ENCODE measurements around the gene ITPA.

The ITPA gene

DNA sequence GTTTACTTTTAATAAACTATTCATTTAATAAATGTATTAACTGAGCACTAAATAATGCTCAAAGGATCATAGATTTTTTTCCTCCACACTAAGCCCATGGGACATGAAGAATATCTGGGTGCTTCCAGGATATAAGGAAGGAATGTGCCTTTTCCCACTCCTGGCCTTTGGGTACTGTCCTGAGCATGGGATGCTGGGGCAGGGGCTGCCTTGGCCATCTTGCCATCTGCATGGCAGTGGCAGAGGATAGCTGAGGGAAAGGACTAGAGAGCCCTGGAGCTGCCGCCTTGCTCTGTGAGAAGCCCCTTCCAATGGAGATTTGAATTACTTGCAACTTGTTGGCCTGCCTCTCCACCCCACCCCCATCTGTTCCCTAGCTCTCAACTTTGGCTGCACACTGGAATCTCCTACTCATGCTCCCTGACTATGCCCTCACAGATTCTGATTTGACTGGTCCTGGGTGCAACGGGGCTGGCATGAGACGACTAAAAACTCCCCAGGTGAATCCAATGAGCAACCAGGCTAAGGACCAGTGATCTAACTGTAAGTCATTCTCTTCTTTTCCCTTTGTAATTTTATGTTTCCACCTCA, 20.4 kb upstream of the ITPA start:
- no peak overlapping the region for H3K27ac ChIP-seq (ENCODE audit: low read length)
- TF ChIP-seq, protein P1, sequence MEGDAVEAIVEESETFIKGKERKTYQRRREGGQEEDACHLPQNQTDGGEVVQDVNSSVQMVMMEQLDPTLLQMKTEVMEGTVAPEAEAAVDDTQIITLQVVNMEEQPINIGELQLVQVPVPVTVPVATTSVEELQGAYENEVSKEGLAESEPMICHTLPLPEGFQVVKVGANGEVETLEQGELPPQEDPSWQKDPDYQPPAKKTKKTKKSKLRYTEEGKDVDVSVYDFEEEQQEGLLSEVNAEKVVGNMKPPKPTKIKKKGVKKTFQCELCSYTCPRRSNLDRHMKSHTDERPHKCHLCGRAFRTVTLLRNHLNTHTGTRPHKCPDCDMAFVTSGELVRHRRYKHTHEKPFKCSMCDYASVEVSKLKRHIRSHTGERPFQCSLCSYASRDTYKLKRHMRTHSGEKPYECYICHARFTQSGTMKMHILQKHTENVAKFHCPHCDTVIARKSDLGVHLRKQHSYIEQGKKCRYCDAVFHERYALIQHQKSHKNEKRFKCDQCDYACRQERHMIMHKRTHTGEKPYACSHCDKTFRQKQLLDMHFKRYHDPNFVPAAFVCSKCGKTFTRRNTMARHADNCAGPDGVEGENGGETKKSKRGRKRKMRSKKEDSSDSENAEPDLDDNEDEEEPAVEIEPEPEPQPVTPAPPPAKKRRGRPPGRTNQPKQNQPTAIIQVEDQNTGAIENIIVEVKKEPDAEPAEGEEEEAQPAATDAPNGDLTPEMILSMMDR (IDR thresholded peaks at IDR 0.05; ENCODE audit: borderline replicate concordance, extremely low read depth, low read length, poor library complexity, severe bottlenecking): no peak
- TF ChIP-seq EZH2 (IDR thresholded peaks at IDR 0.05; ENCODE audit: borderline replicate concordance, low read depth, low read length, severe bottlenecking): no peak
- DNase-seq: no peak

DNA sequence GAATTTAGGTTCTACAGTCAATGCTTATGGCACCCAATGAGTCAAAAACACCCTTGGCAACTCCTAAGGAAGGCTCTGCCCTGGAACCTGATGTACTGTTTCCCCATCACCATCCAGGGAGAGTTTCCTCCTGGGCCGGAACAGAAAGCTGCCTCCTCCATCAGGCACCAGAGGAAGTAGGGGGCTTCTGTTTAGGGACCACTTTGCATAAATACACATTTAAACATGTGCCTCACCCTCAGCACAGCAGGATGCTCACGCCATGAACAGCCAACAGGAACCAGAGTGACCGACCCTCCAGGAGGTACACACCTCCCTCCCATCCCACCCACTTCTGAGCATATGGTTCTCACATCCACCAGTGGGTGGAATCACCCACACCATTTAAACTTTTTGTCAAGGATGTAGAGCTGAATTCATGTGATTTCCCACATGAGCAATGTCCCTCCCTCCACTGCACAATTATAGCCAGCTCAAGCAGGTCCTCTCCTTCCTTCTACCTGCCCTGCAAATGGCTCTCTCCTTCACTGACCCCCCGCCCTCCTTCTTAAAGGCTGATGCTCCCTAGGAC, 19.7 kb upstream of the ITPA start:
- Histone ChIP-seq H3K4me2 (ENCODE audit: insufficient read depth, low read length) (no peak overlapping the region), H3K27me3 (ENCODE audit: insufficient read depth, low read length, poor library complexity) (no peaks in the 10 kb centered on the region), H3K4me1 (ENCODE audit: insufficient read depth, low read length) (no peaks in the 10 kb centered on the region), H3K9ac (ENCODE audit: low read depth, low read length) (no peak overlapping the region), H3K36me3 (ENCODE audit: insufficient read depth, low read length) (peaks cover 55% of the 10 kb centered on the region), H3K79me2 (ENCODE audit: insufficient read depth, low read length) (no peaks in the 10 kb centered on the region), H3K27ac (ENCODE audit: low read length) (no peak overlapping the region), H3K9me3 (ENCODE audit: insufficient read depth, low read length, severe bottlenecking) (no peaks in the 10 kb centered on the region), H4K20me1 (ENCODE audit: insufficient read depth, low read length) (peaks cover 19% of the 10 kb centered on the region), H3K4me3 (ENCODE audit: low read depth in 1 of 2, low read length in 2 of 2) (no peak overlapping the region), H2AFZ (ENCODE audit: low read depth, low read length) (no peak overlapping the region)
- no peak for TF ChIP-seq EZH2 (IDR thresholded peaks at IDR 0.05; ENCODE audit: borderline replicate concordance, low read depth, low read length, severe bottlenecking)
- DNase-seq: no peak
- ATAC-seq (ENCODE audit: insufficient read depth, low read depth): no peak

More for the DNA sequence above, 20.4 kb upstream of the ITPA start:
- H3K4me2 ChIP-seq (ENCODE audit: insufficient read depth, low read length): no peak overlapping the region
- peaks cover 48% of the 10 kb centered on the region for H3K36me3 ChIP-seq (ENCODE audit: insufficient read depth, low read length)
- H3K4me3 ChIP-seq (ENCODE audit: low read depth in 1 of 2, low read length in 2 of 2): no peak overlapping the region
- H4K20me1 ChIP-seq (ENCODE audit: insufficient read depth, low read length): peaks cover 15% of the 10 kb centered on the region
- H2AFZ ChIP-seq (ENCODE audit: low read depth, low read length): no peak overlapping the region
- no peak for ATAC-seq (ENCODE audit: insufficient read depth, low read depth)
- H3K9ac ChIP-seq (ENCODE audit: low read depth, low read length): no peak overlapping the region
- no peaks in the 10 kb centered on the region for H3K9me3 ChIP-seq (ENCODE audit: insufficient read depth, low read length, severe bottlenecking)
- no peaks in the 10 kb centered on the region for H3K4me1 ChIP-seq (ENCODE audit: insufficient read depth, low read length)
- H3K27me3 ChIP-seq (ENCODE audit: insufficient read depth, low read length, poor library complexity): no peaks in the 10 kb centered on the region
- no peaks in the 10 kb centered on the region for H3K79me2 ChIP-seq (ENCODE audit: insufficient read depth, low read length)

DNA sequence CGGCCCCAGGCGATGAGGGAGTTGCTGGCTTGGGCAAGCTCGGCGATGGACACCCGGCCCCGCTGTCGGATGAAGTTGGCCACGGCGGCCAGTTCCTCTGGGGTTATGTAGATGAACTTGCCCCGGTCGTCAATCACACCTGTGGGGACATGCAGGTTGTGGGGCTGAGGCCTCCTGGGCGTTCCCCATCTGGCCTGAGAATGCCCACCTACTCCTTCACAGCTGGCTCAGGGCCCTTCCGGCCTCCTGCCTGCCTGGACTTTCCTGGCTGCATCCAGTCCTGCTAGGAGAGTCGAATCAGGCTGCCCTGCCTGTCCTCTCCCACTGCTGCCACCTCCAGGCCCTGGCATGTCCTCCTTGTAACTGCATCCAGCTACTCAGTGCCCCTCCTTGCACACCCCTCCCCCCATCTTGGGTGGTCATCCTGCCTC, 18.6 kb upstream of the ITPA start:
- Histone ChIP-seq H3K27ac (ENCODE audit: low read length) (no peak overlapping the region), H3K9me3 (ENCODE audit: insufficient read depth, low read length, severe bottlenecking) (no peaks in the 10 kb centered on the region), H3K36me3 (ENCODE audit: insufficient read depth, low read length) (peaks cover 66% of the 10 kb centered on the region), H3K79me2 (ENCODE audit: insufficient read depth, low read length) (no peaks in the 10 kb centered on the region), H4K20me1 (ENCODE audit: insufficient read depth, low read length) (peaks cover 28% of the 10 kb centered on the region), H3K9ac (ENCODE audit: low read depth, low read length) (no peak overlapping the region), H3K4me2 (ENCODE audit: insufficient read depth, low read length) (no peak overlapping the region), H3K27me3 (ENCODE audit: insufficient read depth, low read length, poor library complexity) (no peaks in the 10 kb centered on the region), H3K4me1 (ENCODE audit: insufficient read depth, low read length) (no peaks in the 10 kb centered on the region), H3K4me3 (ENCODE audit: low read depth in 1 of 2, low read length in 2 of 2) (no peak overlapping the region), H2AFZ (ENCODE audit: low read depth, low read length) (no peak overlapping the region)
- TF ChIP-seq EZH2 (IDR thresholded peaks at IDR 0.05; ENCODE audit: borderline replicate concordance, low read depth, low read length, severe bottlenecking): no peak
- TF ChIP-seq, protein P1 (IDR thresholded peaks at IDR 0.05; ENCODE audit: borderline replicate concordance, extremely low read depth, low read length, poor library complexity, severe bottlenecking): no peak
- DNase-seq (no peak), ATAC-seq (ENCODE audit: insufficient read depth, low read depth) (no peak)

DNA sequence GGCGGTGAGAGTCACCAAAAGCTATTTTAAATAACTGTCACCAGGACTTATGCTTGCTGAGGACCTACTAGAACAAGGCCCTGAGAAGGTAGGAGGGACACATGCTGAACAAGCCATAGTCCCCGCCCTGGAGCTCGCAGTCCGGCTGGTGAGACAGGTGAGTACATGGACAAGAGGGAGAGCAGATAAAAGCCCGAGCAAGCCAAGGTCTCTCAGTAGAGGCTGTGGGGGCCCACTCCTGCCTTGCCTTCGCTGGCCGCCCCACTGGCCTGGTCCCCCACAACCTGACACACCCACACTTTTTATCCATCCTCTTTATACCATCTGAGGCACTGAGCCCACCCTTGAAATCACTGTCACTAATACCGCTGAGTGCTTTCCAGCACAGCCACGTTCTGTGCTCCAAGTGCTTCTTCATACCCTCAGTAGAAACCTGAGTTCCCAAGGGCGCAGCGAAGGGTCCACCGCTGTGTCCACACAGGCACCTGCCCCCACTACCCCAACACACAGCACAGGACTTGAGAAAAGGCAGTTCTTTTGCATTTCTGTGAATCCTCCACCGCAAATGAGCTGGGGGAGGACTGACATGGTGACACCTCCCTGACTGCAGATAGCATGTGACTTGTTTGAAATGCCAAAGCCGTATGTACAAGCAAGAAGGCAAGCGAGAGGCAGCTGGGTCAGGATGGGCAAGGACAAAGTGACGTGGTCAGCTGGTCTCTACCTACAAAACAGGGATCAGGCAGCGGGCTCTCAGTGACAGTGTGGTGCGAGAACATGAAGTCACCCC, 16.9 kb upstream of the ITPA start:
- Histone ChIP-seq H3K27ac (ENCODE audit: low read length) (no peak overlapping the region), H3K9me3 (ENCODE audit: insufficient read depth, low read length, severe bottlenecking) (no peaks in the 10 kb centered on the region), H3K4me3 (ENCODE audit: low read depth in 1 of 2, low read length in 2 of 2) (no peak overlapping the region), H3K4me2 (ENCODE audit: insufficient read depth, low read length) (no peak overlapping the region), H2AFZ (ENCODE audit: low read depth, low read length) (no peak overlapping the region), H4K20me1 (ENCODE audit: insufficient read depth, low read length) (peaks cover 32% of the 10 kb centered on the region), H3K9ac (ENCODE audit: low read depth, low read length) (no peak overlapping the region), H3K79me2 (ENCODE audit: insufficient read depth, low read length) (no peaks in the 10 kb centered on the region), H3K27me3 (ENCODE audit: insufficient read depth, low read length, poor library complexity) (no peaks in the 10 kb centered on the region), H3K4me1 (ENCODE audit: insufficient read depth, low read length) (no peaks in the 10 kb centered on the region), H3K36me3 (ENCODE audit: insufficient read depth, low read length) (peaks cover 79% of the 10 kb centered on the region)
- DNase-seq: no peak
- TF ChIP-seq, protein P1 (IDR thresholded peaks at IDR 0.05; ENCODE audit: borderline replicate concordance, extremely low read depth, low read length, poor library complexity, severe bottlenecking): no peak
- no peak for TF ChIP-seq EZH2 (IDR thresholded peaks at IDR 0.05; ENCODE audit: borderline replicate concordance, low read depth, low read length, severe bottlenecking)
- no peak for ATAC-seq (ENCODE audit: insufficient read depth, low read depth)
